GM19238 (cell line): ENCODE measurements around the gene LDLRAD4.

Source experiments
- DNase-seq: peaks from one replicate; pipeline ENCODE4 v3.0.0; 2011; ENCODE audit warnings: low spot score; ENCODE audit not compliant: insufficient read length

The LDLRAD4 gene

GRCh38 chr18:13218368-13218991, at the start of gene LDLRAD4:
LDLRAD4 (plus strand) TSS chr18:13218760.
- DNase-seq: no peak

- no peak for DNase-seq
Measured at GRCh38 chr18:13173578-13174145, 44.9 kb upstream of the LDLRAD4 start.

DNA sequence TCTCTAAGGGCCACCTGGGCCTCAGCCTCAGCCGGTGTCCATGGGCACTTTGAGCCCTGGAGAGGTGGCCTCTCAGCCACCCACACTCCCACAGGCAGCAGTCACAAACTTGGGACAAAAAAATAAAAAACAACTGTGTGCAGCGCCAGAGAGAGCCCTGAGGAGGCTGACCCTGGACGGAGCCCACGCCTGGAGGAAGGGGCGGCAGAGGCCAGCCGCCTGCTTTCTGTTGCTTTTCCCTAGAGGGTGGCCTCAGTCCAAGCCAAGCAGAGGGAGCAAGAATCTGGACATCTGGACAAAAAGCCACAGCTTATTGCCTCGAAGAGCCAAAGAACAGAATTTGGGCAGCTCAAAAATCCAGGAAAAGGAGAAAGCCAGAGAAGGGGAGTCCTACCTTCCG, 43.3 kb upstream of the LDLRAD4 start:
- DNase-seq: no peak

DNA sequence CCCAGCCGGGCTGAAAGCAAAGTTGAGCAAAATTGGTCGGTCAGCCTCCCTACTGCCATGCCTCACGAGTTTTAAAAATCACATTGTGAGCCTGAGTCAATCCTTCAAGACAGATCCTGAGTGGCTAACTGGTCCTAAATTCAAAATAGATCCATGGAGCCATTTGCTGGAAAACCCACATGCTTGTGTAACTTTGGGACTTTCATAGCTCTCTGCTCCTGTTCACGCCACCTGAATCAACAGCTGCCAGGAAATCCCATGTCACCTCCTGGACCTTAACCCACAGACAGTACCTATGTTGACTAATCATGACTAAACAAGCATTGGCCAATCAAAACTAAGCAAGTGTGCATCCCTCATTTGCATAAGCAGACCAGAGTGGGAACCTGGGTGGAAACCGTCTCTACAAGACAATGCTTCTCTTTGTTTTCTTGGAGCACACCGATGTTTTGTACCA, 42.8 kb upstream of the LDLRAD4 start:
- DNase-seq: no peak

- no peak for DNase-seq
Measured at GRCh38 chr18:13176847-13177246, 41.7 kb upstream of the LDLRAD4 start.

DNA sequence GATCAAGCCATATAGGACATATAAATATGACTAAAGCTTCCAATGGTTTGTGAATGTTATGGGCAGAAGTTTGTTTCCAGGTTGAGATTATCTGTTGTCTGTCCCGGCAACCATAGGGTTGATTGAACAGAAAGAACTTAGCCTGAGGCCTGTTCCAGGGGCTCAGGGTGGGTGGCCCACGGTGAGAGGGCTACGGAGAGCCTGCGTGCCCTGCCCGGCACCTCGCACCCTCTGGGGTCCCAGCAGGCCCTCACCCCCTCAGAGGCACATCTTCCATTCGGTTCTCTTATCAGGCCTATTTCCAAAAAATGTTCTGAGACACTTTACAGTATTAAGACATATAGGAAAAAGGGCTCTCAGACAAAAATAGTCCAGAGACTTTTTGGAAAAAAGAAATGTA, 40.4 kb upstream of the LDLRAD4 start:
- DNase-seq: no peak

DNA sequence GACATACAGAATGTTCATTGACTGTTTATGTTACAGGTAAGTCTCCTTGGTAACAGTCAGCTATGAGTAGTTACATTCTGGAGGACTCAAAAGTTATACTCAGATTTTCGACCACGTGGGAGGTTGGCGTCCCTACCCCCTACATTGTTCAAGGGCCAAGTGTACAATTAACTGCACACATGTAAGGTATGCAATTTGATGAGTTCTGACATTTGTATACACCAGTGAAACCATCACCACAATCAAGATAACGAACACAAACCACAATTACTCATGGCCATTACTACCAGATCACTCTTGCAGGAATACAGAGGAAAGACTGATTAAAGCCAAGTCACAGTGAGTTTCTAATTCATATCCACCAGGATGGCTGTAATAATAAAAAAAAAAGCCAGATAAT, 39.6 kb upstream of the LDLRAD4 start:
- DNase-seq: no peak

DNA sequence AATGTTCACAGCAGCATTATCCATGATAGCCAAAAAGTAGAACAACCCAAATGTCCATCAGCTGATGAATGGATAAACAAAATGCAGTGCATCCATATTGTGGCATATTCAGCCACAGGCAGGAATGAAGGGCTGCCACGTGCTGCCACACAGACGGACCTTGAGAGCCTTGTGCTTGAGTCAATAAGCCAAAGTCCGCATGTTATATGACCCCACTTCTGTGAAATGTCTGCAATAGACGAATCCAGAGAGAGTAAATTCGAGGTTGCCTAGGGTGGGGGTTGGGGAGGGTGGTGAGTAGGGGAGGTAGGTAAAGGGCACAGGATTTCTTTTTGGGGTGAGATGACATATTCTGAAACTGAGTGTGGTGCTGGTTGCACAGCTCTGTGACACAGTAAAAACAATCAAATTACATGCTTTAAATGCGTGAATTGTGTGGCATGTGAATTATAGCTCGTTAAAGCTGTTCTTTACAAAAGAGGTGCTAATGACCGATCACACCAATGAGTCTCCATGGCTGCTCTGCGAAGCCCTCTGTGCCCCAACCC, 38.9 kb upstream of the LDLRAD4 start:
- DNase-seq: no peak

GRCh38 chr18:13180614-13181375, 37.8 kb upstream of the LDLRAD4 start:
- DNase-seq: no peak

- DNase-seq: no peak
Measured at GRCh38 chr18:13181765-13182164, 36.8 kb upstream of the LDLRAD4 start.

- no peak for DNase-seq
Measured at GRCh38 chr18:13183359-13183758, 35.2 kb upstream of the LDLRAD4 start.

GRCh38 chr18:13183790-13184189, 34.8 kb upstream of the LDLRAD4 start:
- no peak for DNase-seq

DNA sequence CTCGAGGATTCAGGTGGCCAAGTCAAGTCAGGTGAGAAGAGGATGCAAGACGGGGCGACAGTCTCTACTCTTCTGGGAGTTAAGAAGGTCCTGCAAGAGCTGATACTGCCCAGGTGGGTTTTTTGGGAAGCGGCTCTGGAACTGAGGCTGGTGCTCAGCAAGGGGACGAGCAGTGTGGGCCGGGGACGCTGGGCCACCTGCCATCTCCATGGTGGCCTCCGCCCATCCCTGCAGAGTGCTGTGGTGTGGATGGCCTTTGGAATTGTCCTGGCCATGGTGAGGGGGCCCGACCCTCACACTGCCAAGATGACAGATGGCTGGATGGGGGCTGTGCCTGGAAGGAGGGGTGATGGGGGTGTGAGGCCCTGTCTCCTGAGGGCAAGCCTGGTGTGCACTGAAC, 34.2 kb upstream of the LDLRAD4 start:
- DNase-seq: no peak

- DNase-seq: no peak
Measured at GRCh38 chr18:13185675-13186198, 32.8 kb upstream of the LDLRAD4 start.

DNA sequence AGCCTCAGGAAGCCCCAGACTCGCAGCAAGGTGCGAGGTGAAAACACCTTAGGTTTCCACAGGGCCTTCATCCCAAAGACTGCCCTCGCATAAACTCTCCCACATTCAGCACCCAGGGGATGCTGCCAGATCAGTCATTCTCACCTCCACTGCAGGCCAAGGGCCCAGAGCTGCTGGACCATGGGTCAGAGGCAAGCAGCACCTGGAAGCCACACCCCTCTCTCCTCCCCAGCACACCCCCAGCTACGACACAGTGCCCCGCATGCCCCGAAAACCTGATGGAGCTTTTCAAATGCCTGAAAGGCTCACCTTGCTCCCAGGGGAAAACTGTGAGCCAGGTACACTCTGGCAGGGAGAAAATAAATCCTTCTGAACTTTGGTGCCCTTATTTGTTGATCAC, 31.9 kb upstream of the LDLRAD4 start:
- no peak for DNase-seq

- DNase-seq: no peak
Measured at GRCh38 chr18:13187498-13187897, 31.1 kb upstream of the LDLRAD4 start.

- DNase-seq: no peak
Measured at GRCh38 chr18:13191031-13191430, 27.5 kb upstream of the LDLRAD4 start.

- no peak for DNase-seq
Measured at GRCh38 chr18:13191779-13192178, 26.8 kb upstream of the LDLRAD4 start.

DNA sequence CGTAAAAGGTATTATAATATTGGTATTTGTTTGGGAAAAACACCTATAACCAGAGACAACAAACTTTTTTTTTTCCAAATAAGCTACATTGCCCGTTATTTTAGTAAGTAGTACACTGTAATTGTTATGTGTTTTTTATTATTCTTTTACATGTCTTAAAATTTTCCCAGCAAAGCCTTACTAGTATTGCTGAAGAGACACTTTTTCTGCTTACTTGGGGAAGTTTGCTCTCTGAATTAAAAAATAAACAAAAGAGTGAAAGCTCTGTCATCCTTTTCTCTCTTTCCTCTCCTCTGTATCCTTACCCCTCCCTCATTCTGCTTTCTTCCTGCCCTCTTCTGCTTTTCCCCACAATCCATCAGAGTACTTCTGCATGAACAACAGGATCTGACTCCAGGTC, 25.6 kb upstream of the LDLRAD4 start:
- no peak for DNase-seq

- DNase-seq: no peak
Measured at GRCh38 chr18:13194239-13194638, 24.3 kb upstream of the LDLRAD4 start.

GRCh38 chr18:13198701-13199100, 19.9 kb upstream of the LDLRAD4 start:
- DNase-seq: no peak

- no peak for DNase-seq
Measured at GRCh38 chr18:13199169-13199568, 19.4 kb upstream of the LDLRAD4 start.
